Caco-2 (cell line): Measurements from ENCODE around the gene ADGRL2. TPM values are rescaled to one million over a fixed set of nuclear protein-coding genes. Genes with fewer than 3 reads are reported as not detected.

Source experiments
- BruUV-seq: library from RNA; stranded (reverse); fragments of 400-500 nt; replicated peaks from 2 replicates; lab custom pipeline; 2021; lab: Mats Ljungman, UMichigan
- CTCF ChIA-PET: fragments of 300-600 bp; sonication (Branson Sonifier 250); formaldehyde crosslinking; loops from one replicate; lab custom pipeline; 2022; ENCODE audit warnings: antibody characterized with exemption; lab: Charles Lee
- POLR2A ChIA-PET: fragments of 300-600 bp; sonication (Branson Sonifier 250); formaldehyde crosslinking; loops from one replicate; lab custom pipeline; 2022; ENCODE audit warnings: antibody characterized with exemption; lab: Charles Lee
- DNase-seq, 2 experiments: peaks; one replicate each; pipeline versions ENCODE4 v3.0.0 to v3.0.0-alpha.2; 2020 to 2022
- H3K27me3 ChIP-seq: replicated peaks from 2 replicates; pipeline ENCODE4 v1.6.0; 2011; ENCODE audit warnings: low read length; ENCODE audit not compliant: control insufficient read depth, insufficient read depth
- H3K36me3 ChIP-seq: 2 replicates; pipeline ENCODE4 v1.5.1; 2011; ENCODE audit warnings: low read length; ENCODE audit not compliant: control insufficient read depth, insufficient read depth
- H3K4me1 ChIP-seq: fragments of 250-450 bp; sonication (Bioruptor Pico); 2 replicates; pipeline ENCODE4 v1.5.1; 2020; ENCODE audit warnings: mild to moderate bottlenecking
- H3K4me3 ChIP-seq: 2 replicates; pipeline ENCODE4 v1.5.1; 2011; ENCODE audit warnings: low read depth, mild to moderate bottlenecking, control low read depth, low read length
- H3K9me3 ChIP-seq: fragments of 250-450 bp; sonication (Bioruptor Pico); 2 replicates; pipeline ENCODE4 v1.5.1; 2020; ENCODE audit warnings: mild to moderate bottlenecking, moderate library complexity
- H3K27ac Mint-ChIP-seq: one replicate; pipeline ENCODE4 v1.8.0; 2022; ENCODE audit warnings: mixed read lengths; ENCODE audit not compliant: unreplicated experiment
- H3K27me3 Mint-ChIP-seq: one replicate; pipeline ENCODE4 v1.8.0; 2022; ENCODE audit warnings: mixed read lengths; ENCODE audit not compliant: insufficient read depth, unreplicated experiment
- H3K36me3 Mint-ChIP-seq: one replicate; pipeline ENCODE4 v1.8.0; 2022; ENCODE audit warnings: mild to moderate bottlenecking, mixed read lengths; ENCODE audit not compliant: insufficient read depth, unreplicated experiment
- H3K4me1 Mint-ChIP-seq: one replicate; pipeline ENCODE4 v1.8.0; 2022; ENCODE audit warnings: low read depth, mixed read lengths; ENCODE audit not compliant: unreplicated experiment
- H3K4me3 Mint-ChIP-seq: one replicate; pipeline ENCODE4 v1.8.0; 2022; ENCODE audit warnings: mild to moderate bottlenecking, moderate library complexity, mixed read lengths; ENCODE audit not compliant: unreplicated experiment
- H3K9me3 Mint-ChIP-seq: one replicate; pipeline ENCODE4 v1.8.0; 2022; ENCODE audit warnings: mixed read lengths; ENCODE audit not compliant: unreplicated experiment
- CTCF ChIP-seq, 2 experiments: fragments of 200-600 bp in 1 of 2; IDR thresholded peaks; 1 replicate in 1 of 2; 2 replicates in 1 of 2; pipeline versions ENCODE4 v1.5.1 to v1.8.0; 2011 to 2022; ENCODE audit warnings: antibody characterized with exemption in 1 of 2, control low read depth in 1 of 2, inconsistent platforms in 1 of 2, low read depth in 1 of 2, low read length in 1 of 2, mild to moderate bottlenecking in 1 of 2, moderate library complexity in 1 of 2; ENCODE audit not compliant: insufficient read depth in 1 of 2, severe bottlenecking in 1 of 2, unreplicated experiment in 1 of 2
- intact Hi-C: fragments of 100-400 bp; cut with micrococcal nuclease; formaldehyde crosslinking; loops from one replicate; pipeline ENCODE4 v1.10.0; 2022; ENCODE audit not compliant: unreplicated experiment
- total RNA-seq: library from RNA; stranded (reverse); gene quantifications from 2 replicates; pipeline ENCODE4 v1.2.3, GENCODE V29; 2022

Gene ADGRL2
- total RNA-seq, 1 experiment from 2014 or later: 3.8 TPM

GRCh38 chr1:81844477-81844876 is 43.7 kb downstream of the ADGRL2 start:
- Histone ChIP-seq H3K27me3 (no peaks in the 10 kb centered on the region), H3K36me3 (no peaks in the 10 kb centered on the region), H3K9me3 (no peaks in the 10 kb centered on the region), H3K4me1 (no peaks in the 10 kb centered on the region), H3K4me3 (no peak overlapping the region)
- H3K4me3 Mint-ChIP-seq: no peak overlapping the region
- ChIA-PET POLR2A (no interaction called here), CTCF (no interaction called here)
- no peaks in the 10 kb centered on the region for H3K27me3 Mint-ChIP-seq
- no peak for DNase-seq
- intact Hi-C loops: no loop called here
- no peak for TF ChIP-seq CTCF (IDR thresholded peaks at IDR 0.05; ENCODE audit: insufficient read depth in 1 of 2, low read depth in 1 of 2, low read length in 1 of 2, severe bottlenecking in 1 of 2, unreplicated experiment in 1 of 2)
- no peaks in the 10 kb centered on the region for H3K9me3 Mint-ChIP-seq
- no peaks in the 10 kb centered on the region for H3K4me1 Mint-ChIP-seq
- no peak overlapping the region for H3K27ac Mint-ChIP-seq
- no TSS peak for BruUV-seq
- no peaks in the 10 kb centered on the region for H3K36me3 Mint-ChIP-seq

GRCh38 chr1:81846630-81847029 is 45.9 kb downstream of the ADGRL2 start:
- no peaks in the 10 kb centered on the region for H3K4me1 Mint-ChIP-seq
- H3K27ac Mint-ChIP-seq: no peak overlapping the region
- ChIA-PET CTCF (no interaction called here), POLR2A (no interaction called here)
- no peak for DNase-seq
- no peak for TF ChIP-seq CTCF (IDR thresholded peaks at IDR 0.05; ENCODE audit: insufficient read depth in 1 of 2, low read depth in 1 of 2, low read length in 1 of 2, severe bottlenecking in 1 of 2, unreplicated experiment in 1 of 2)
- no peaks in the 10 kb centered on the region for H3K9me3 ChIP-seq
- H3K27me3 Mint-ChIP-seq: no peaks in the 10 kb centered on the region
- H3K9me3 Mint-ChIP-seq: no peaks in the 10 kb centered on the region
- intact Hi-C loops: no loop called here
- no TSS peak for BruUV-seq
- no peaks in the 10 kb centered on the region for H3K36me3 ChIP-seq
- no peaks in the 10 kb centered on the region for H3K27me3 ChIP-seq
- H3K4me3 ChIP-seq: no peak overlapping the region
- H3K36me3 Mint-ChIP-seq: no peaks in the 10 kb centered on the region
- no peak overlapping the region for H3K4me3 Mint-ChIP-seq
- H3K4me1 ChIP-seq: no peaks in the 10 kb centered on the region

- H3K9me3 Mint-ChIP-seq: no peaks in the 10 kb centered on the region
- intact Hi-C loops: no loop called here
- no peak overlapping the region for H3K4me3 Mint-ChIP-seq
- no peak for DNase-seq
- no peak overlapping the region for H3K27ac Mint-ChIP-seq
- Histone ChIP-seq H3K9me3 (no peaks in the 10 kb centered on the region), H3K4me1 (no peaks in the 10 kb centered on the region), H3K4me3 (no peak overlapping the region), H3K36me3 (no peaks in the 10 kb centered on the region), H3K27me3 (no peaks in the 10 kb centered on the region)
- BruUV-seq: no TSS peak
- ChIA-PET CTCF (no interaction called here), POLR2A (no interaction called here)
- no peak for TF ChIP-seq CTCF (IDR thresholded peaks at IDR 0.05; ENCODE audit: insufficient read depth in 1 of 2, low read depth in 1 of 2, low read length in 1 of 2, severe bottlenecking in 1 of 2, unreplicated experiment in 1 of 2)
- no peaks in the 10 kb centered on the region for H3K27me3 Mint-ChIP-seq
- no peaks in the 10 kb centered on the region for H3K4me1 Mint-ChIP-seq
- no peaks in the 10 kb centered on the region for H3K36me3 Mint-ChIP-seq
Observed at GRCh38 chr1:81847063-81847462, 46.3 kb downstream of the ADGRL2 start.
